Right ventricle myocardium inferior (tissue), 1 donor: ENCODE results near the gene MT3. TPM values are rescaled to one million over a fixed set of nuclear protein-coding genes. Genes with fewer than 3 reads are reported as not detected.

Experiments
- ATAC-seq: fragments of 200-7000 bp; cut with Tn5 transposase; one replicate; pipeline ENCODE4 v1.9.1; 2020; ENCODE audit warnings: mild to moderate bottlenecking, moderate library complexity
- DNase-seq: peaks from one replicate; pipeline ENCODE4 v3.0.0; 2021; ENCODE audit errors: missing footprints
- intact Hi-C: fragments of 100-400 bp; cut with DNase I; formaldehyde crosslinking; loops from one replicate; pipeline ENCODE4 v1.11.0; 2022
- long read RNA-seq: library from polyadenylated mRNA; unstranded; transcript quantifications from one replicate; pipeline ENCODE4 v2.0.0, GENCODE V29; 2021
- total RNA-seq: library from RNA; stranded (reverse); fragmentation: NEBNext Ultra II Directional; extraction: Animal tissue kit (Norgen Biotek cat#: 25700); gene quantifications from one replicate; pipeline ENCODE4 v1.2.1, GENCODE V29; 2021
- donor health status: DM: no; HTN: yes; CAD: no; lungs with severe emphysema.

MT3 gene
- total RNA-seq = 5.9 TPM
- long read RNA-seq = 0 reads

GRCh38 chr16:56589141-56590039 is at the start of gene MT3:
Gene MT3, plus strand, starts transcription at chr16:56589528. Its CDS starts 63 bp downstream, at chr16:56589591.
- no peak for DNase-seq
- peak; percentile 41 for ATAC-seq
- intact Hi-C loops = no loop called here

GRCh38 chr16:56539656-56540055 is 49.7 kb upstream of the MT3 start:
- DNase-seq (no peak), ATAC-seq (no peak)
- intact Hi-C loops = no loop called here

- ATAC-seq = no peak
- intact Hi-C loops = no loop called here
These were observed 47.3 kb upstream of the MT3 start for GRCh38 chr16:56542039-56542438.

GRCh38 chr16:56547120-56547948 is 42.0 kb upstream of the MT3 start:
- ATAC-seq (no peak), DNase-seq (no peak)
- intact Hi-C loops = no loop called here

More at GRCh38 chr16:56542039-56542438, 47.3 kb upstream of the MT3 start:
- DNase-seq = no peak

GRCh38 chr16:56547949-56548567 is 41.3 kb upstream of the MT3 start:
- DNase-seq (no peak), ATAC-seq (no peak)
- intact Hi-C loops = no loop called here

- no peak for DNase-seq
- ATAC-seq = no peak
- intact Hi-C loops = no loop called here
These were observed 40.2 kb upstream of the MT3 start for GRCh38 chr16:56549161-56549560.

GRCh38 chr16:56549744-56550385 is 39.5 kb upstream of the MT3 start:
- ATAC-seq (no peak), DNase-seq (no peak)
- intact Hi-C loops = no loop called here

GRCh38 chr16:56551796-56552738 is 37.3 kb upstream of the MT3 start:
- ATAC-seq = peak; percentile 73
- DNase-seq = no peak

GRCh38 chr16:56554441-56554840 is 34.9 kb upstream of the MT3 start:
- intact Hi-C loops = no loop called here
- no peak for ATAC-seq

More at GRCh38 chr16:56551796-56552738, 37.3 kb upstream of the MT3 start:
- intact Hi-C loops = no loop called here

GRCh38 chr16:56558024-56558747 is 31.1 kb upstream of the MT3 start:
- ATAC-seq = no peak
- DNase-seq = no peak

More at GRCh38 chr16:56554441-56554840, 34.9 kb upstream of the MT3 start:
- DNase-seq = no peak

GRCh38 chr16:56559109-56559508 is 30.2 kb upstream of the MT3 start:
- ATAC-seq (no peak), DNase-seq (no peak)
- intact Hi-C loops = no loop called here

More at GRCh38 chr16:56558024-56558747, 31.1 kb upstream of the MT3 start:
- intact Hi-C loops = no loop called here

GRCh38 chr16:56560447-56560846 is 28.9 kb upstream of the MT3 start:
- DNase-seq (no peak), ATAC-seq (no peak)
- intact Hi-C loops = no loop called here

- no peak for ATAC-seq
- intact Hi-C loops = no loop called here
- no peak for DNase-seq
These were observed 28.2 kb upstream of the MT3 start for GRCh38 chr16:56561126-56561525.

GRCh38 chr16:56564793-56565477 is 24.4 kb upstream of the MT3 start, which contains the start of gene MT4:
Gene MT4, plus strand, starts transcription at chr16:56565073. Its CDS starts 56 bp downstream, at chr16:56565129.
- DNase-seq = no peak
- no peak for ATAC-seq
- intact Hi-C loops = no loop called here

- ATAC-seq = no peak
- intact Hi-C loops = no loop called here
These were observed 19.4 kb upstream of the MT3 start for GRCh38 chr16:56569971-56570370.

GRCh38 chr16:56571525-56571924 is 17.8 kb upstream of the MT3 start:
- intact Hi-C loops = no loop called here
- DNase-seq (no peak), ATAC-seq (no peak)

More at GRCh38 chr16:56569971-56570370, 19.4 kb upstream of the MT3 start:
- no peak for DNase-seq
